NCI-H128 (cell line): ENCODE results near the gene DGKD.

Experiments
- DNase-seq: peaks from one replicate; lab custom pipeline; 2025; ENCODE audit not compliant: unreplicated experiment; lab: John Stamatoyannopoulos, UW

DGKD gene

DNA sequence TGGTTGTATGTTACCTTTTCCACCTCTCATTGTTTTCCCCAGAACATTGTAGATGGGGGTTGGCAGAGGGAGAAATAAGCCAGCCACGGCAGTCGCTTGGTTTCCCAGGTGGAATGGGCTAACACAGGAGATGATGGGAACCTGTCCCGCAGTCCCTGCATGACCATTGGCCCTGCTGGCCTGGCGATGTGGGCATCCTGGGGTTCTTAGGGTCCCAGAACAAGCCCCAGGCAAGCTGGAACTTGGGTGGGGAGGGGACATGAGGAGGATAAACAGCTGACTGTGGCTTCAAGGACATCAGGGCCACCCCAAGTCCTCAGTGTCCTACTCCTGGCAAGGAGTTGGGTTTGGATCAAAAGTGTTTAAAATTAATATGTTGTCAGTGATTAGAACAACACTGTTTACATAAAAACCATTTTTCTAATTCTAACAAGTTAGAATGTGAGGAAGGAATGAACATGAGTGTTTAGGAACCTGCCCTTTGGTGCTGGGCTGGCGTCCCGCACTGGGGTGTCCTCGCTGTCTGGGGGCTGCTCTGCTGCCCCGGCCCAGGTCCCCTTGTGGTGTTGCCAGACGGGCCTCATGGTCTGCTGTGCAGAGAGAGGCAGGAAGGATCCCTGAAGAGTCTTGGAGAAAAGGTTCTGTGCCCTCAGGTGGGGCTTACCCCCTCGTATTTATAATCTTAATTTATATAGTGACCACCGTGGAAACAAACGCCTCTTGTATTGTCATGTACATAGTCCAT lies 117.2 kb downstream of the DGKD start:
- no peak for DNase-seq

DNA sequence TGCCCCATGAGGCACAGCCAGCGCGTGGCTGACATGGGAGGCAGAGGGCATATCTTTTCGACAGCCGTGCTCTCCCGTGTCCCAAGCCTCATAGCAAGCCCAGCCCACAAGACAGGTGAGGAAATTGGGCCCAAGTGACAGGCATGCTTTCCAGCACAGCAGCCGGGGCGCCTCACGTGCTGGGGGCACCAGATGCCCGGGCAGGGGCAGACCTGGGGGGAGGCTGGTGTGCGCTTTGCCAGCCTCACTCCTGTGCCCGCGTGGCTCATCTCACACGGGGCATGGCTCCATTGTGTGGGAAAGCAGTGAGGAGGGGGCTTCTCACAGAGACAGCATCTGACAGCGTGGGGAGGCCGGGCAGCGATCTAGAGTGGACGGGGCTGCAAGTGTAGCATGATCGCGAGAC lies 119.1 kb downstream of the DGKD start:
- DNase-seq = no peak

DNA sequence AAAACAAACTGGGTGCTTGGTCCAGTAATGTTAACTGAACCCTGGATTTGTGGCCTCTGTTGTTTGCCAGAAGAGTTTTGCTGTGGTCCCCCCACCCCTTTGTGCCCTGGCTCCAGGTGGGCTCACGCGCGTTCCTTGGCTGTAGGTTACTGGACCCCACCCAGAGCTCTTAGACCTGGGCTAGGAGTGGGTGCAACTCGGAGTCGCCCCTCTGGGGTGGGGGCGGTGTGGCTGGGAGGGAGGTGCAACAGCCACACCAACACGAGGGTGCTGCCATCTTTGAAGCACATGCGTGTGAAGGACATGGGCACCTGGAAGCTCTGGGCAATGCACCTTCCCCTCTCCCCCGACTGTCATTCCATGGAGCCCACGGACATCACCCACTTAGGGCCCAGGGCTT lies 119.6 kb downstream of the DGKD start:
- no peak for DNase-seq

DNA sequence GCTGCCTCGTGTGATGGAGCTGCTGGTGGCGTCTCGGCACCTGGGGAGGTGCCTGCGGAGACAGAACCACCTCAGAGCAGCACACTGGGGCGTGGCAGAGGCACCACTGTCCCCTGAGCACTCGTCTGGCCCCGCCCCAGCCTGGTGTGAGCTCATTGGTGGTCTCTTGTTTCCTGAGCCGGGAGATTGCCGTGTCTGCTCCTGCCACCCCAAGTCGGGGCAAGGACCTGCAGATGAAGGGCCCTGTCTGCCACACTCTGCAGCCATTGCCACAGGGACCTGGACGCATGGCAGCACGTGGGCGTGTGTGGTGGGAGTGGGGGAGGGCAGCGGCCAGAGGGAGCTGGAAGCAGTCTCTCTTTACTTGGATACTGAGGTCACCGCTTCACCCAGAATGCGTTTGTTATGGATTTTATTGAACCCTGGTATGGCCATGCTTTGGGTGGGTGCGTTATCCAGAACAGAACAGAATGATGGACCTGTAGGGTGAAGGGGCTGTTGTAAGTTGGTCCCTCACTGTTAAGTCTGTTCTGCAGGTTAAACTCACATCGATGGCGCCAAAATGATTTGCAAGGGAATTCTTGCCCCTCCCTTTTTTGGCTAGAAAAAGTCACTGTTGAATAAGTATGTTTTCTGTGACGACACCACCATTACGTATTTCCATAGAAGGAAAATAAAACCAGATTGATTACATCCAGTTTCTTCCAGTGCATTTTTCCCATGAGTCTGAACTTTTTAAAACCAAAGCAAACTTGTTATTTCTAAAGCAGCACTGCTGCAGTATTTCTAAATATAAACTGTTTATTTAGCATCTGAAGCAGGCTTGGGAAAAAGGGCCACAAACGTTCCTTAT lies 120.2 kb downstream of the DGKD start:
- no peak for DNase-seq

DNA sequence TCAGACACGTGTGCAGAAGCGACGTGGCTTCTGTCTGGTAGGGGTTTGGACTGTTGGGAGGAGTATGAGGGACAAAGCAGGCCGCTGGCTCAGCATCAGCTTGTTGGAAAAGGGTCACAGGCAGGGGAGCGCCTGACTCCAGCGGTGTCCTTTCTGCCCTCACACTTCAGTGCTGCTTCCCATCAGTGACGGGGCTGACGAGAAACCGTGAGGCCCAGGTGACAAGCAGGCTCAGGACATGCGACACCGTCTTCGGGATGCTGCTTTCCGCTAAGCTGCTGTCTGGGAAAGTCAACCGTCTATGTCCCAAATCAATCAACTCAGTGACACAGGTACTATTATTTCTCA lies 121.7 kb downstream of the DGKD start:
- no peak for DNase-seq

DNA sequence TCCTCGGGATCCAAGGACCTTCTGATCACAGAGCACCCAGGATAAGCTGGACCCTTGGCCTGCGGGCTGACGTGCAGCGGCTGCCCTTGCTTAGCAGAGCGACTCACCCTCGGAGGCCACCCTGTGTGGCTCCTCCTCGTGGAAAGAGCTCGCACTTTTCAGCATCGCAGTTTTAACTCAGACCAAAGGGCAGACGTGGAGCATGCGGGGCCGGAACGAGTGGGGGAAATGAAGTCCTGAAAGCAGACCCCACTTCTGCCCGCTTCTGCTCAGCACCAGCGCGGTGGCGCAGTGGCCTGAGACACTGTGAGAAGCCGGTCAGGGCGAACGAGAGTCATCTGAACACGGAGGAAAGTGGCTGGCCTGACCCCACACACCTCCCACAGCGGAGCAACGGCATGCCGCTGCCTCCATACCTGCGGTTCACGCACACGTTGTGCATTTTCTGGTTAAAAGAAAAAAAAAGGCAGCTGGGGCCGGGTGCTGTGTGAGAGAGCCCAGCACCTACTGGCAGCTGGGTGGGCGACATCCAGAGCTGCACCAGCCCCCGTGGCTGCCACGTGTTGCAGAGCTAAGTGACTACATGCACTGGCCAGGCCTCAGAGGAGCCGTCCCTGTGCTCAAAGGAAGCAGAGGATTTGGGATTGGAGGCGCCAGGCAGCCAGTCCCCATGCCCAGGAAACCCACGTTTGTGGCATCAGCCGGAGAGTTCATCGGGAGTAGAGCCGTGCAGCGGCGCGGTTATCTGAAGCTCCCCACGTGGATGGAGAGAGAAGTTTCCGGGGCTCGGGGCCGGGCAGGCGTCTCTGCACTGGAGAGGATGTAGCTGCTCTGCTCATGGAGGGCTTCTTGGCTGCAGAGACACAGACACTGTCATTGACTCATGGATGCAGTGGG lies 122.6 kb downstream of the DGKD start:
- no peak for DNase-seq

- DNase-seq = no peak
Measured at GRCh38 chr2:233477548-233478433, 123.5 kb downstream of the DGKD start.

DNA sequence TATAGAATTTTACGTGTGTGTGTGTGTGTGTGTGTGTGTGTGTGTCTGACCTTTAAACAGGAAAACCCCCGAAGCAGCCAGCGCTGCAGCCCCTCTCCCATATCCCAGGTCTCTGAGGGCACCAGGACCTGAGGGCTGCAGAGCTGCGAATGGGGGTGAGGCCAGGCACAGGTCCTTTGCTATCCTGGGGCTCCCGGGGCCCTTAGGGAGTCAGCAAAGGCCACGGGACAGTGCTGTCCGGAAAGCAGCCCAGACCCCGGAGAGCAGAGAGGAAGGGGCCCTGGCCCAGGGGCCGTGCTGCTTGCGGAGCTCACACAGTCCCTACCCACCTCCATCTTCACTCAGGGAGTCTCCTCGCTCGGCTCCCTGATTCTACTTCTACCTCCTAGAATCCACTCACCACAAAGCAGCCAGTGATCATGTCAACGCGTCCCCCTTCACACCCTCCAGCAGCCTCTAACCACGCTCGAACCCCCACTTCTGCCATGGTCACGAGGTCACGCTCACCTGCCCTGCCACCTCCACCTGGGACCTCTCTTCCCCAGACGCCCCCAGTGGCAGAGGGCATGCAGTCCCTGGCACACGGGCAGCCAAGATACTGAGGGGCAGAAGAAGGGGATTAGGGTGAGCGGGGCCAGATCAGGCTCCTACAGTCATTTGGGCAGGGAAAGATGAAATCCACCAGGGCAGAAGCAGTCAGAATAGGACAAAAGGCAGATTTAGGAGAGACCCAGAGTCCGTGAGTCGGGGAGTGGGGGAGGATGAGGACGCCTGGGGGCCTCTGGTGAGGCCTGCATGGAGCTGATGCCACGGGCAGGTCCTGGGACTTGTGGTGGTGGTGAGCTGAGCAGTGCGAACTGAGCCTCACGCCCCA lies 125.6 kb downstream of the DGKD start:
- DNase-seq = no peak

- no peak for DNase-seq
Measured at GRCh38 chr2:233480490-233481202, 126.4 kb downstream of the DGKD start.

DNA sequence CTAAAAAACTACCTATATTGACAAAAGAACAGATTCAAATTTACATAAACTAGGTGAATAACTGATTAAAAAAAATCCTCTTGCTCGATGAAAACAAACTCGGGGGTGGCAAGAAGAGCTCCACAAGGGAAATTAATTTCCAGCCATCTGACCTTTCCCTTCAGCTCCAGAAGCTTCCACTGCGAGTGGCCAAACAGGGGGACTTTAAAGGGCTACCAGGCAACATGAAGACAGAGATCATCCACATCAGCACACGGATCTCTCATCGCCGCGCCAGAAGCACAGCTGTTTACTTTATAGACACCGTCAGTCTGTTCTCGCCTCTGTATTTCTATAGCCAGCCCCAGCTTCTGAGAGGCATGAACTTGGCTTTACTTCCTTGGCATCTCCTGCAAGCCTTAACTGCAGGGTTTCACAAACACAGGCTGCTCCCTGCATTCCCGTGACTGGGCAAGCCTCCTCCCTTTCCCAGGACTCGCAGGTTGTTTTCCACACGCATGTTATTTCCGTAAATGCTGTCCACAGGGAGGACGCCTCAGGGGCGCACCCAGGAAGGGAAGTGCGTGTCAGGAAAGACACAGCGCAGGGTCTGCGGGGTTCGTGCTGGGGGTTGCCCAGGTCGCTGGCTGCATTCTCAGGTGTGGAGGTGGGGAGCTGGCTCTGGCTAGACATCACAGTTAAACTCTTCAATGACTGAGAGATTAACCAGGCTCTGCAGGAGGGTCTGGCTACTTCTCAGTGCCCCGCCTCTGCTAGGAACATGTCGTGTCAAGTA lies 127.3 kb downstream of the DGKD start:
- no peak for DNase-seq

DNA sequence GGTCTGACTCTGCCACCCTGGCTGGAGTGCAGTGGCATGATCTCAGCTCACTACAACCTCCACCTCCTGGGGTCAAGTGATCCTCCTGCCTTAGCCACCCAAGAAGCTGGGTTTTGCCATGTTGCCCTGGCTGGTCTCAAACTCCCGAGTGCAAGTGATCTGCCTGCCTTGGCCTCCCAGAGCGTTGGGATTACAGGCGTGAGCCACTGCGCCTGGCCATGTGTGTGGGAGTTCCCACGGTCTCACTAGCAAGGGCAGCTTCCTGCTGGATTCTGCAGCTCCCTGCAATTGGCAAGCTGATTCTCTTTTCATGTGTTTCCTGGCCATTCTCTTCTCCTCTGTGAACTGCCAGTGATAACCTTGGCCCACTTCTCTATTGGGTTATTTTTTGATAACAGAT lies 128.3 kb downstream of the DGKD start:
- DNase-seq = no peak

- no peak for DNase-seq
Measured at GRCh38 chr2:233485726-233486125, 131.4 kb downstream of the DGKD start.

DNA sequence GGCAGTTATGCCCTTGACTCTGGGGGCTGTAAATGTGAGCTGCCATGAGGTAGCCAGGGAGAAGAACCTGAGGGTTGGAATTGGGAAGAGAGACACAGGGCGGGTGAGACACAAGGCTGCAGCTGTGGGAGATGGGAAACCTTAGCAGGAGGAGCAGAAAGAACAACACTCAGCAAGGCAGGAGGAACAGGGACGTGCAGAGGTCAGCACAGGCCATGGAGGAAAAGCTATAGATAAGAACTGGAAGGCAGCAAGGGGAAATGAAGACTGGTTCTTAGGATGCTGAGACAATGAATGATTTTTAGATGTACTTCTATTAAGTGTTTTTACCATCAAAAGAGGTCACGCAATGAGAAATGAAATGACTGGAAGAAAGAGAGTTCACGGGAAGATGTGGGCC lies 132.1 kb downstream of the DGKD start:
- no peak for DNase-seq

DNA sequence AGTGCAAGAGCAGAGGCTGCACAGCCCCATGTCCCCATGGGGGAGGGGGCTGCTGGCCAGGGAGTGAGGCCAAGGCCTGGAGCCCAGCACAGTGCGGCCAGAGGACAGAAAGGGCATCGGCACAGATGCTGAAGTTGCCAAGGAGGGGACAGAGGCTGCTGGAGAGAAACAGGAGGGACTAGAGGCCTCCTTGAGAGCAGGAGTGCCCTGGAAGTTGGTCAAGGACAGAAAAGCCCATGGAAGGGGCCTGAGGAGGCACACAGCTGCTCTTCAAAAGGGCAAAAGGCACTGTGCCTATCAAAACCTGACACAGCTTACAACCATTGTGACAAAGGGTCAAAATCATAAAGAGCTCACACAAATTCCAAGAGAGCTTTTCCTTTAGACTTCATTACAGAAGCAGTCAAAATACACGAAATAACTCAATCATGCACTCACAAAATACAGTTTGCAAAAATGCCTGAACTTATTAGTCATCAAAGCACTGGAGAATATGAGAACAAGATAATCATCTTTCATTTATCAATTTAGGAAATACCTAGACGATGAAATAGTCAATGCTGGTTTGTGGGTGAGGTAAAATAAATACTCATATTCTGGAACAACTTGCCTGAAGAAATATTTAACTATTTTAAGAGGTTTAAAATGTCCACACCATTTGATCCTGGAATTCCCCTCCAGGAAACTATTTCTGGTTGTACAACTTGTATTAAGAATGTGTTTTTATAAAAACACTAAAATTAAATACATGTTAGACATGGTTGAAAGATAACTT lies 132.7 kb downstream of the DGKD start:
- DNase-seq = no peak

- DNase-seq = no peak
Measured at GRCh38 chr2:233487748-233488345, 133.6 kb downstream of the DGKD start.

DNA sequence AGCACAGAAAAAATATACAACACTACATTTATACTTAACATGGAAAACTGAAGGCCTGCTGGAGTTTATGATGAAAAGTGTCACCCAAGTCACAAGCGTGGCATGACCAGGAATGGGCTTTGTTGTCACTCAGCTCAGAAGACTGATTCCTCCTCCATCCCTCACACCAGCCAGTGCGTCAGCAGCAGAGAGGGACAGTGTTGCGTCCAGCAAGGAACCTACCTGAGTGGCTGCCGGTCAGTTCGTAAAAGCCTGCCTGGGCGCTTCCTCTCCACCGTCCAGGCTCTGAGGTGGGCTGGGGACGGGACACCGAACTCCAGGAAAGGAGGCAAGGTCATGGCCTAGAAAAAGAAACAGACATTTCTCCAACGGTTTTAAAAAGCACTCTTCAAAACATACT lies 134.8 kb downstream of the DGKD start:
- DNase-seq = no peak

- DNase-seq = no peak
Measured at GRCh38 chr2:233489666-233490065, 135.4 kb downstream of the DGKD start.
